H9 (cell line): Measurements from ENCODE around the gene OR2B2. TPM values are rescaled to one million over a fixed set of nuclear protein-coding genes. Genes with fewer than 3 reads are reported as not detected.

ENCODE experiments used
- DNase-seq: peaks from one replicate; pipeline ENCODE4 v3.0.0-alpha.2; 2017
- H2AFZ ChIP-seq: one replicate; pipeline ENCODE4 v1.6.1; 2013; ENCODE audit warnings: mild to moderate bottlenecking, low read length, control low read depth, moderate library complexity
- H2AK5ac ChIP-seq: 2 replicates; pipeline ENCODE4 v1.6.1; 2013; ENCODE audit warnings: low read length, control low read depth, mixed read lengths; ENCODE audit not compliant: insufficient read length
- H2BK120ac ChIP-seq: one replicate; pipeline ENCODE4 v1.6.1; 2013; ENCODE audit warnings: low read depth, mild to moderate bottlenecking, low read length, control low read depth, inconsistent platforms; ENCODE audit not compliant: poor library complexity, severe bottlenecking
- H2BK12ac ChIP-seq: 2 replicates; pipeline ENCODE4 v1.6.1; 2013; ENCODE audit warnings: low read length, control low read depth, mixed read lengths, low read depth; ENCODE audit not compliant: insufficient read length
- H2BK15ac ChIP-seq: 2 replicates; pipeline ENCODE4 v1.6.1; 2013; ENCODE audit warnings: low read depth, low read length, control low read depth
- H2BK20ac ChIP-seq: one replicate; pipeline ENCODE4 v1.6.1; 2013; ENCODE audit warnings: low read depth, mild to moderate bottlenecking, low read length, control low read depth, inconsistent platforms; ENCODE audit not compliant: poor library complexity, severe bottlenecking
- H2BK5ac ChIP-seq: 2 replicates; pipeline ENCODE4 v1.6.1; 2013; ENCODE audit warnings: low read length, control low read depth, mixed read lengths; ENCODE audit not compliant: insufficient read length
- H3K14ac ChIP-seq: 2 replicates; pipeline ENCODE4 v1.6.1; 2013; ENCODE audit warnings: low read length, control low read depth; ENCODE audit not compliant: insufficient read depth
- H3K18ac ChIP-seq: 2 replicates; pipeline ENCODE4 v1.6.1; 2013; ENCODE audit warnings: low read depth, mild to moderate bottlenecking, mixed read lengths, low read length, control low read depth; ENCODE audit not compliant: insufficient read length
- H3K23ac ChIP-seq: 2 replicates; pipeline ENCODE4 v1.6.1; 2013; ENCODE audit warnings: low read length, control low read depth, mixed read lengths, low read depth; ENCODE audit not compliant: insufficient read length
- H3K23me2 ChIP-seq: 2 replicates; pipeline ENCODE4 v1.6.1; 2013; ENCODE audit warnings: low read depth, mild to moderate bottlenecking, mixed read lengths, low read length, control low read depth; ENCODE audit not compliant: insufficient read length, poor library complexity, severe bottlenecking
- H3K27ac ChIP-seq: 2 replicates; pipeline ENCODE4 v1.5.1; 2013; ENCODE audit warnings: low read length, control low read depth, mixed read lengths, low read depth; ENCODE audit not compliant: insufficient read length
- H3K27me3 ChIP-seq: 2 replicates; pipeline ENCODE4 v1.6.1; 2013; ENCODE audit warnings: low read length, control low read depth, inconsistent platforms; ENCODE audit not compliant: insufficient read depth
- H3K4ac ChIP-seq: 2 replicates; pipeline ENCODE4 v1.6.1; 2013; ENCODE audit warnings: low read depth, mild to moderate bottlenecking, control low read depth, inconsistent platforms, low read length, moderate library complexity
- H3K4me1 ChIP-seq: 2 replicates; pipeline ENCODE4 v1.6.1; 2013; ENCODE audit warnings: low read length, control low read depth, inconsistent platforms; ENCODE audit not compliant: insufficient read depth
- H3K4me2 ChIP-seq: 2 replicates; pipeline ENCODE4 v1.6.1; 2013; ENCODE audit warnings: low read length, control low read depth, mixed read lengths; ENCODE audit not compliant: insufficient read length, insufficient read depth
- H3K56ac ChIP-seq: 2 replicates; pipeline ENCODE4 v1.6.1; 2013; ENCODE audit warnings: low read depth, mild to moderate bottlenecking, mixed read lengths, low read length, control low read depth; ENCODE audit not compliant: insufficient read length
- H3K79me1 ChIP-seq: 2 replicates; pipeline ENCODE4 v1.6.1; 2013; ENCODE audit warnings: low read depth, mild to moderate bottlenecking, moderate library complexity, low read length, control low read depth, inconsistent platforms; ENCODE audit not compliant: insufficient read depth, poor library complexity, severe bottlenecking
- H3K79me2 ChIP-seq: 2 replicates; pipeline ENCODE4 v1.6.1; 2013; ENCODE audit warnings: low read length, control low read depth, inconsistent platforms; ENCODE audit not compliant: insufficient read depth
- H3K9ac ChIP-seq: 2 replicates; pipeline ENCODE4 v1.6.1; 2013; ENCODE audit warnings: low read length, control low read depth, mixed read lengths; ENCODE audit not compliant: insufficient read length; ENCODE audit errors: extremely low read depth
- H3K9me3 ChIP-seq: one replicate; pipeline ENCODE4 v1.6.1; 2013; ENCODE audit warnings: low read depth, low read length, inconsistent platforms; ENCODE audit not compliant: control insufficient read depth
- H3T11ph ChIP-seq: one replicate; pipeline ENCODE4 v1.6.1; 2013; ENCODE audit warnings: mild to moderate bottlenecking, low read length, control low read depth, inconsistent platforms
- H4K20me1 ChIP-seq: one replicate; pipeline ENCODE4 v1.6.1; 2013; ENCODE audit not compliant: control insufficient read depth, insufficient read length, insufficient read depth
- H4K5ac ChIP-seq: 2 replicates; pipeline ENCODE4 v1.6.1; 2013; ENCODE audit warnings: low read depth, mild to moderate bottlenecking, mixed read lengths, low read length, control low read depth; ENCODE audit not compliant: insufficient read length
- H4K8ac ChIP-seq: replicated peaks from 2 replicates; pipeline ENCODE4 v1.6.1; 2013; ENCODE audit warnings: low read length, control low read depth, mixed read lengths, low read depth; ENCODE audit not compliant: insufficient read length
- H4K91ac ChIP-seq: 2 replicates; pipeline ENCODE4 v1.6.1; 2013; ENCODE audit warnings: low read depth, mild to moderate bottlenecking, moderate library complexity, mixed read lengths, low read length, control low read depth; ENCODE audit not compliant: insufficient read length
- H3K27ac Mint-ChIP-seq, 3 experiments: 2 replicates in 2 of 3; 3 replicates in 1 of 3; pipeline ENCODE4 v1.8.0; 2020 to 2021; ENCODE audit warnings: mixed read lengths in 3 of 3, mild to moderate bottlenecking in 1 of 3, moderate library complexity in 1 of 3
- H3K27me3 Mint-ChIP-seq: 2 replicates; pipeline ENCODE4 v1.8.0; 2021; ENCODE audit warnings: low read depth, mild to moderate bottlenecking, moderate library complexity, mixed read lengths
- H3K36me3 Mint-ChIP-seq, 3 experiments: 2 replicates in 2 of 3; 3 replicates in 1 of 3; pipeline ENCODE4 v1.8.0; 2020 to 2021; ENCODE audit warnings: low read depth in 3 of 3, mixed read lengths in 3 of 3; ENCODE audit not compliant: insufficient read depth in 1 of 3
- H3K4me1 Mint-ChIP-seq, 2 experiments: 2 replicates each; pipeline ENCODE4 v1.8.0; 2020; ENCODE audit warnings: mixed read lengths in 2 of 2
- H3K4me3 Mint-ChIP-seq, 2 experiments: 2 replicates in 1 of 2; 3 replicates in 1 of 2; pipeline ENCODE4 v1.8.0; 2020 to 2021; ENCODE audit warnings: mild to moderate bottlenecking in 2 of 2, mixed read lengths in 2 of 2, moderate library complexity in 1 of 2
- H3K9me3 Mint-ChIP-seq, 2 experiments: 2 replicates in 1 of 2; 3 replicates in 1 of 2; pipeline ENCODE4 v1.8.0; 2020; ENCODE audit warnings: mild to moderate bottlenecking in 2 of 2, mixed read lengths in 2 of 2, moderate library complexity in 1 of 2
- CTCF ChIP-seq: fragments of 200-600 bp; sonication (generic); conservative IDR thresholded peaks from 3 replicates; pipeline ENCODE4 v1.8.0; 2021; ENCODE audit warnings: antibody characterized with exemption, mild to moderate bottlenecking
- WGBS: extraction: QIAGEN DNeasy Blood & Tissue Kit; methylation state at CpG from one replicate; pipeline ENCODE4 v1.1.7; 2013; ENCODE audit warnings: missing lambda C conversion rate, low lambda C conversion rate, mixed read lengths; ENCODE audit not compliant: insufficient read length; ENCODE audit errors: extremely low coverage; 5-methylcytosine and 5-hydroxymethylcytosine counted together
- total RNA-seq: library from RNA; stranded (reverse); gene quantifications from 2 replicates; pipeline ENCODE4 v1.2.1, GENCODE V29; 2021

OR2B2 gene
- total RNA-seq, 1 experiment from 2014 or later: not detected

DNA sequence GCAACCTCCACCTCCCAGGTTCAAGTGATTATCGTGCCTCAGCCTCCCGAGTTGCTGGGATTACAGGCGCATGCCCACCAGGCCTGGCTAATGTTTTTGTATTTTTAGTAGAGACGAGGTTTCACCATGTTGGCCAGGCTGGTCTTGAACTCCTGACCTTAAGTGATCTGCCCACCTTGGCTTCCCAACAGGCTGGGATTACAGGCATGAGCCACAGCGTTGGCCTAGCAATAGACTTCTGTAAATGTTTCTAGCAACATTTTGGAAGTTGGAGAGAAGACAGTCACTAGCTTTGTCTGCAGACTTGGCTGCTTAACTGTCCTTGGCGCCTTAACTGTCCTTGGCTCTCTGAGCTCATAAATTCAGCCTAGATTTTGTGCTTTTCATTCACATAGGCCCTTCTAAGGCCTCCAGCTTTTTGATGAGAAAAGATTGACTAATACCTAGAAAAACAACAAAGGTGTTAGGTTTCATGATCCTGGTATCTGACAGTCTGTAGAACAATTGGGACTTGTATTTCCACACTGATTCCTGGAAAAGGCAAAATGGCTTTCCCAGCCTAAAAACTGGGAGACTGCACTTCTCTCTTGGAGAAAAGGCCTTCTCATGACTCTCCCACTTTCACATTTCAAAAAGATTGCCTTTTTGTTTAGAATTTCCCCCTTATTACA is 49.7 kb downstream of the OR2B2 start:
- Mint-ChIP-seq H3K27ac (peak overlapping the region in 1 of 3 experiments; percentile 56; a peak in 1 of 7 replicates), H3K27me3 (peaks cover 9% of the 10 kb centered on the region), H3K36me3 (peaks cover 5 to 10% (median 10%) of the 10 kb centered on the region in 3 experiments; a peak in 6 of 7 replicates), H3K4me3 (no peak overlapping the region), H3K9me3 (peaks cover 12 to 13% of the 10 kb centered on the region in 2 experiments), H3K4me1 (peaks cover 0 to 14% of the 10 kb centered on the region in 2 experiments; a peak in 2 of 4 replicates)
- Histone ChIP-seq H3K9me3 (no peaks in the 10 kb centered on the region), H3K23ac (no peak overlapping the region), H3T11ph (no peak overlapping the region), H2AK5ac (no peak overlapping the region), H3K56ac (no peak overlapping the region), H4K5ac (no peak overlapping the region), H3K79me2 (no peaks in the 10 kb centered on the region), H2BK20ac (no peak overlapping the region), H4K8ac (no peak overlapping the region), H3K79me1 (no peaks in the 10 kb centered on the region), H2BK5ac (no peak overlapping the region), H3K27me3 (no peaks in the 10 kb centered on the region), H3K9ac (no peak overlapping the region), H3K4ac (no peak overlapping the region), H3K23me2 (peaks cover 3% of the 10 kb centered on the region), H4K91ac (no peak overlapping the region), H4K20me1 (no peaks in the 10 kb centered on the region), H2BK12ac (no peak overlapping the region), H3K18ac (no peak overlapping the region), H3K14ac (no peak overlapping the region), H2BK15ac (no peak overlapping the region), H2AFZ (no peak overlapping the region), H2BK120ac (no peak overlapping the region), H3K4me2 (no peak overlapping the region), H3K4me1 (no peaks in the 10 kb centered on the region), H3K27ac (no peak overlapping the region)
- DNase-seq: no peak
- no CpG with 5 or more reads among the region's 6 CpGs for WGBS
- TF ChIP-seq CTCF: no peak
